ENCODE results near the gene KLHDC8B. TPM values are rescaled to one million over a fixed set of nuclear protein-coding genes. Genes with fewer than 3 reads are reported as not detected.

The KLHDC8B gene
- total and polyA plus RNA-seq, 2 donors (not counting 1 experiment from before 2014, with no cell fraction given), result 34.4 to 40.5 TPM

DNA sequence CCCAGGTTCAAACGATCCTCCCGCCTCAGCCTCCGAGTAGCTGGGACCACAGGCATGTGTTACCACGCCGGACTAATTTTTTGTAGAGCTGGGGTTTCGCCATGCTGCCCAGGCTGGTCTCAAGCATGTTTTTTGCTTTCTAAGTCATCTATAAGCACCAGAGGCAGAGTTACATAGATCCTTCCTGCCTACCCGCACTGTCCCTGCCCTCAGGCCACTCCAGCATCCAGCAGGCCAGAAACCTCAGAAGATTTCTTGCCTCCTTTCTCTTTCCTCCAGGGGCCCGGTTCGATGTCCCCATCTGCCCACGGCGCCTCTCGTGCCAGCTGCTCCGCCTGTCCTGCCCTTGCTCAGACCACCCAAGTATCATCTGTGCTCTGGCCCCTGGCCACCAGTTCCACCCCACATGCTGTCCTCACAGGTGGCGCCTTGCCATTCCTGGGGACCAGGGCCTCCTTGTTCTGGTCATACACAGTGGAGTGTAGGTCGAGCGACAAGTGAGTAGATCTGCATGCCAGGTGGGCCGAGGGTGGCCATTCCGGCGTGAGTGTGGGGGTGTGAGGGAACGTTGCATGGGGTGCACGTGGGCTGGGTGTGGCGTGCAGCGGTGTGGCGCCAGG is 27.3 kb downstream of the KLHDC8B start:
- H3K36me3 ChIP-seq (ENCODE audit: control insufficient read depth, insufficient read depth, low read length), result no peaks in the 10 kb centered on the region
- peak overlapping the region in 2 of 4 experiments; percentile 30 to 63 for H3K4me3 ChIP-seq (replicated peaks in 1 of 4; ENCODE audit: control extremely low read depth in 1 of 4, insufficient read depth in 1 of 4, low read depth in 3 of 4, low read length in 4 of 4)
- H2AFZ ChIP-seq (ENCODE audit: low read length), result peak overlapping the region; percentile 91
- H3K27me3 ChIP-seq (ENCODE audit: control insufficient read depth, insufficient read depth, low read length), result no peaks in the 10 kb centered on the region
- TF ChIP-seq EZH2 (IDR thresholded peaks at IDR 0.05; ENCODE audit: low read length, missing control alignments), result no peak
- TF ChIP-seq, protein P1, sequence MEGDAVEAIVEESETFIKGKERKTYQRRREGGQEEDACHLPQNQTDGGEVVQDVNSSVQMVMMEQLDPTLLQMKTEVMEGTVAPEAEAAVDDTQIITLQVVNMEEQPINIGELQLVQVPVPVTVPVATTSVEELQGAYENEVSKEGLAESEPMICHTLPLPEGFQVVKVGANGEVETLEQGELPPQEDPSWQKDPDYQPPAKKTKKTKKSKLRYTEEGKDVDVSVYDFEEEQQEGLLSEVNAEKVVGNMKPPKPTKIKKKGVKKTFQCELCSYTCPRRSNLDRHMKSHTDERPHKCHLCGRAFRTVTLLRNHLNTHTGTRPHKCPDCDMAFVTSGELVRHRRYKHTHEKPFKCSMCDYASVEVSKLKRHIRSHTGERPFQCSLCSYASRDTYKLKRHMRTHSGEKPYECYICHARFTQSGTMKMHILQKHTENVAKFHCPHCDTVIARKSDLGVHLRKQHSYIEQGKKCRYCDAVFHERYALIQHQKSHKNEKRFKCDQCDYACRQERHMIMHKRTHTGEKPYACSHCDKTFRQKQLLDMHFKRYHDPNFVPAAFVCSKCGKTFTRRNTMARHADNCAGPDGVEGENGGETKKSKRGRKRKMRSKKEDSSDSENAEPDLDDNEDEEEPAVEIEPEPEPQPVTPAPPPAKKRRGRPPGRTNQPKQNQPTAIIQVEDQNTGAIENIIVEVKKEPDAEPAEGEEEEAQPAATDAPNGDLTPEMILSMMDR (conservative IDR thresholded peaks at IDR 0.05 in 1 of 2, IDR thresholded peaks at IDR 0.05 in 1 of 2; ENCODE audit: low read depth in 1 of 2, low read length in 2 of 2), result no peak
- no peak for DNase-seq (ENCODE audit: low read depth in 2 of 2)
- H3K9ac ChIP-seq (ENCODE audit: insufficient read depth, low read length), result no peak overlapping the region
- H3K9me3 ChIP-seq (ENCODE audit: control insufficient read depth, insufficient read depth, low read depth, low read length), result no peaks in the 10 kb centered on the region
- no peaks in the 10 kb centered on the region for H4K20me1 ChIP-seq (ENCODE audit: control insufficient read depth, extremely low read depth, insufficient read depth, low read length)
- peaks cover 7% of the 10 kb centered on the region for H3K79me2 ChIP-seq (ENCODE audit: control insufficient read depth, insufficient read depth, low read length)
- H3K27ac ChIP-seq (ENCODE audit: insufficient read depth, low read length), result peak overlapping the region; percentile 86
- peak overlapping the region; percentile 54 for H3K4me2 ChIP-seq (ENCODE audit: extremely low read depth, insufficient read depth, low read length)
- H3K4me1 ChIP-seq (ENCODE audit: control insufficient read depth, extremely low read depth, insufficient read depth, low read length), result no peaks in the 10 kb centered on the region

DNA sequence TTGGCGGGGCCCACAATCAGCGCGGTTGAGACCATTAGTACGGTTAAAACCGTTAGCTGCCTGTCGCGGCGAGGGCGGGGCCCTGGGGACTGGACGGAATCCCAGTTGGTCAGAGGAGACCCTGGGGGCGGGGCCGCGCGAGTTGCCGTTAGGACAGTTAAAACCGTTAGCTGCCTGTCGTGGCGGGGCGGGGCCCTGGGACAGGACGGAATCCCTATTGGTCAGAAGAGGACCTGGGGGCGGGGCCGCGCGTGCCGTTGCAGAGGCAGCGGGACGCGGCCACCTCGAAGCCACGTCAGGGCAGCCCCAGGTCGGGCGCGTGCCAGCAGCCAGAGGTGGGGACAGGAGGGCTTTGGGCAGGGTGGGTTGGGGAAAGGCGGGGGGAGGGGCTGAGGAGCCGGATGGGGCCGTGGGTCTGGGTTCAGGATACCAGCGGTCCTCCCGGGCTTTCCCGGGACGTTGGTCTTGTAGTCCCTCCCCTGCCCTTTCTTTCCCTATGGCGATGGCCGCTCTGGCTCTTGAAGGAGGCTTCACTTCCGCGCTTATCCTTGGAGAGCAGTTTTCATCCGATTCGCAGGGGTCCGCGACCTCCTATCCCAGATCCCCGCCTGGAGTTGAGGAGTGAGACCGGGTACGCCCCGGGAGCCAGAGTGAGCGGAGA is 28.0 kb downstream of the KLHDC8B start:
- H3K36me3 ChIP-seq (ENCODE audit: control insufficient read depth, insufficient read depth, low read length), result no peaks in the 10 kb centered on the region
- peak overlapping the region; percentile 91 for H2AFZ ChIP-seq (ENCODE audit: low read length)
- peak overlapping the region; percentile 77 for H3K9ac ChIP-seq (ENCODE audit: insufficient read depth, low read length)
- no peaks in the 10 kb centered on the region for H3K4me1 ChIP-seq (ENCODE audit: control insufficient read depth, extremely low read depth, insufficient read depth, low read length)
- H3K4me3 ChIP-seq (replicated peaks in 1 of 4; ENCODE audit: control extremely low read depth in 1 of 4, insufficient read depth in 1 of 4, low read depth in 3 of 4, low read length in 4 of 4), result peak overlapping the region in 3 of 4 experiments; percentile 56 to 63 (median 62)
- peak; percentile 61 to 81 for DNase-seq (ENCODE audit: low read depth in 2 of 2)
- H3K4me2 ChIP-seq (ENCODE audit: extremely low read depth, insufficient read depth, low read length), result peak overlapping the region; percentile 56
- H3K79me2 ChIP-seq (ENCODE audit: control insufficient read depth, insufficient read depth, low read length), result peaks cover 10% of the 10 kb centered on the region
- H4K20me1 ChIP-seq (ENCODE audit: control insufficient read depth, extremely low read depth, insufficient read depth, low read length), result no peaks in the 10 kb centered on the region
- no peaks in the 10 kb centered on the region for H3K9me3 ChIP-seq (ENCODE audit: control insufficient read depth, insufficient read depth, low read depth, low read length)
- peak overlapping the region; percentile 86 for H3K27ac ChIP-seq (ENCODE audit: insufficient read depth, low read length)
- no peaks in the 10 kb centered on the region for H3K27me3 ChIP-seq (ENCODE audit: control insufficient read depth, insufficient read depth, low read length)
- TF ChIP-seq EZH2 (IDR thresholded peaks at IDR 0.05; ENCODE audit: low read length, missing control alignments), result no peak
- TF ChIP-seq, protein P1 (conservative IDR thresholded peaks at IDR 0.05 in 1 of 2, IDR thresholded peaks at IDR 0.05 in 1 of 2; ENCODE audit: low read depth in 1 of 2, low read length in 2 of 2), result no peak

DNA sequence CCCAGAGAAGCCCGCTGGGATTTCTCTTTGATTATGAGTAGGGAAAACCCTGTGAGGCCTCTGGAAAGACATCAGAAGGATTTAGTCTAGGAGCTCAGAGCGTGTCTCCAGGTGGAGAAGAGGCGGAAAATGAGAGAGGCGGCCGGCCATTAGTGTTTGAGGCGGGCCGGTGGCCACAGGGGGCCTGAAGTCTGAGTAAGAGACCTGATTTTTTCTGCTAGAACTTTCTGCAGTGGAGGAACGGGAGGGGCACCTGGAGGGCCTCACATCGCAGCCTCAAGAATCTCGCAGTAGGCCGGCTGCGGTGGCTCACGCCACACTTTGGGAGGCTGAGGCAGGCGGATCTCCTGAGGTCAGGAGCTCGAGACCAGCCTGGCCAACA is 28.5 kb downstream of the KLHDC8B start:
- no peak for DNase-seq (ENCODE audit: low read depth in 2 of 2)
- H3K27ac ChIP-seq (ENCODE audit: insufficient read depth, low read length), result peak overlapping the region; percentile 86
- H3K9me3 ChIP-seq (ENCODE audit: control insufficient read depth, insufficient read depth, low read depth, low read length), result no peaks in the 10 kb centered on the region
- H3K4me1 ChIP-seq (ENCODE audit: control insufficient read depth, extremely low read depth, insufficient read depth, low read length), result no peaks in the 10 kb centered on the region
- H3K4me3 ChIP-seq (replicated peaks in 1 of 4; ENCODE audit: control extremely low read depth in 1 of 4, insufficient read depth in 1 of 4, low read depth in 3 of 4, low read length in 4 of 4), result peak overlapping the region in 3 of 4 experiments; percentile 56 to 63 (median 62)
- H2AFZ ChIP-seq (ENCODE audit: low read length), result no peak overlapping the region
- no peaks in the 10 kb centered on the region for H3K27me3 ChIP-seq (ENCODE audit: control insufficient read depth, insufficient read depth, low read length)
- peak overlapping the region; percentile 56 for H3K4me2 ChIP-seq (ENCODE audit: extremely low read depth, insufficient read depth, low read length)
- TF ChIP-seq EZH2 (IDR thresholded peaks at IDR 0.05; ENCODE audit: low read length, missing control alignments), result no peak
- H4K20me1 ChIP-seq (ENCODE audit: control insufficient read depth, extremely low read depth, insufficient read depth, low read length), result no peaks in the 10 kb centered on the region
- H3K36me3 ChIP-seq (ENCODE audit: control insufficient read depth, insufficient read depth, low read length), result no peaks in the 10 kb centered on the region
- H3K79me2 ChIP-seq (ENCODE audit: control insufficient read depth, insufficient read depth, low read length), result peaks cover 11% of the 10 kb centered on the region
- peak overlapping the region; percentile 77 for H3K9ac ChIP-seq (ENCODE audit: insufficient read depth, low read length)
